Liver (tissue), 3 donors: ENCODE results near the gene CENPF.

Experiments
- EGR1 ChIP-seq, 2 donors: IDR thresholded peaks; 2 replicates each; pipeline ENCODE4 v1.6.1; 2016 to 2018; ENCODE audit warnings: antibody characterized with exemption in 2 of 2, low read depth in 2 of 2
- GABPA ChIP-seq, 2 donors: IDR thresholded peaks in 1 of 2; conservative IDR thresholded peaks in 1 of 2; 2 replicates each; pipeline ENCODE4 v1.6.1; 2016; ENCODE audit warnings: antibody characterized with exemption in 2 of 2, mild to moderate bottlenecking in 1 of 2, moderate library complexity in 1 of 2
- HNF4A ChIP-seq, 2 donors: conservative IDR thresholded peaks; 2 replicates each; pipeline ENCODE4 v1.6.1; 2016; ENCODE audit warnings: antibody characterized with exemption in 2 of 2, mild to moderate bottlenecking in 2 of 2
- HNF4G ChIP-seq: IDR thresholded peaks from 2 replicates; pipeline ENCODE4 v1.6.1; 2016; ENCODE audit warnings: antibody characterized with exemption
- JUND ChIP-seq, 2 donors: IDR thresholded peaks; 2 replicates each; pipeline ENCODE4 v1.6.1; 2016; ENCODE audit warnings: antibody characterized with exemption in 2 of 2
- YY1 ChIP-seq: IDR thresholded peaks from 2 replicates; pipeline ENCODE4 v1.6.1; 2016; ENCODE audit warnings: antibody characterized with exemption, mild to moderate bottlenecking
- ZBTB33 ChIP-seq: IDR thresholded peaks from 2 replicates; pipeline ENCODE4 v1.6.1; 2016; ENCODE audit warnings: antibody characterized with exemption
- TF ChIP-seq, protein P1 (sequence below): fragments of 150-350 bp; IDR thresholded peaks from 2 replicates; pipeline ENCODE4 v1.5.1; 2017; ENCODE audit warnings: improper control_type of control experiment, low read depth, low read length; ENCODE audit not compliant: missing input control
- donor health status: healthy.
- donor health status: healthy.

GRCh38 chr1:214658785-214659184 lies 55.8 kb downstream of the CENPF start:
- TF ChIP-seq, protein P1, sequence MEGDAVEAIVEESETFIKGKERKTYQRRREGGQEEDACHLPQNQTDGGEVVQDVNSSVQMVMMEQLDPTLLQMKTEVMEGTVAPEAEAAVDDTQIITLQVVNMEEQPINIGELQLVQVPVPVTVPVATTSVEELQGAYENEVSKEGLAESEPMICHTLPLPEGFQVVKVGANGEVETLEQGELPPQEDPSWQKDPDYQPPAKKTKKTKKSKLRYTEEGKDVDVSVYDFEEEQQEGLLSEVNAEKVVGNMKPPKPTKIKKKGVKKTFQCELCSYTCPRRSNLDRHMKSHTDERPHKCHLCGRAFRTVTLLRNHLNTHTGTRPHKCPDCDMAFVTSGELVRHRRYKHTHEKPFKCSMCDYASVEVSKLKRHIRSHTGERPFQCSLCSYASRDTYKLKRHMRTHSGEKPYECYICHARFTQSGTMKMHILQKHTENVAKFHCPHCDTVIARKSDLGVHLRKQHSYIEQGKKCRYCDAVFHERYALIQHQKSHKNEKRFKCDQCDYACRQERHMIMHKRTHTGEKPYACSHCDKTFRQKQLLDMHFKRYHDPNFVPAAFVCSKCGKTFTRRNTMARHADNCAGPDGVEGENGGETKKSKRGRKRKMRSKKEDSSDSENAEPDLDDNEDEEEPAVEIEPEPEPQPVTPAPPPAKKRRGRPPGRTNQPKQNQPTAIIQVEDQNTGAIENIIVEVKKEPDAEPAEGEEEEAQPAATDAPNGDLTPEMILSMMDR: no peak
- no peak for TF ChIP-seq GABPA (IDR thresholded peaks at IDR 0.05 in 1 of 2, conservative IDR thresholded peaks at IDR 0.05 in 1 of 2)
- TF ChIP-seq HNF4A (conservative IDR thresholded peaks at IDR 0.05): no peak
- no peak for TF ChIP-seq ZBTB33
- TF ChIP-seq HNF4G: no peak
- TF ChIP-seq EGR1 (IDR thresholded peaks at IDR 0.05; ENCODE audit: low read depth in 2 of 2): no peak
- no peak for TF ChIP-seq JUND (IDR thresholded peaks at IDR 0.05)
- TF ChIP-seq YY1: no peak
